ENCODE results near the gene GNG4.

DNA sequence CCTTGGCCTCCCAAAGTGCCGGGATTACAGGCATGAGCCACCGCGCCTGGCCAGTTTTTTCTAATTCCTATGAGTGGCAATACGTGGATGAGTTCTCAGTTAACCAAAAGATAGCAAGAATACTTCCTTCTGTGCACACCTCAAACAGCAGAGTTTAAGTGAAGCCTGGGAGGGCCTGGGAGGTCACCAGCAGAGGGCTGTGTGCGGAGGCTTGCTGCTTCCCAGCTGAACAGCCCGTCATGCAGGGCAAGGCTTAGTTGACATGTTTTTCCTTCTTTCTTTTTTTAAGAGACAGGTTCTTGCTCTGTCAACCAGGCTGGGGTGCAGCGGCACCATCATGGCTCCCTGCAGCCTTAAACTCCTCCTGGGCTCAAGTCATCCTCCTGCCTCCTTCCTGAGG lies 17.8 kb downstream of the GNG4 start:
- TF ChIP-seq, protein P1, sequence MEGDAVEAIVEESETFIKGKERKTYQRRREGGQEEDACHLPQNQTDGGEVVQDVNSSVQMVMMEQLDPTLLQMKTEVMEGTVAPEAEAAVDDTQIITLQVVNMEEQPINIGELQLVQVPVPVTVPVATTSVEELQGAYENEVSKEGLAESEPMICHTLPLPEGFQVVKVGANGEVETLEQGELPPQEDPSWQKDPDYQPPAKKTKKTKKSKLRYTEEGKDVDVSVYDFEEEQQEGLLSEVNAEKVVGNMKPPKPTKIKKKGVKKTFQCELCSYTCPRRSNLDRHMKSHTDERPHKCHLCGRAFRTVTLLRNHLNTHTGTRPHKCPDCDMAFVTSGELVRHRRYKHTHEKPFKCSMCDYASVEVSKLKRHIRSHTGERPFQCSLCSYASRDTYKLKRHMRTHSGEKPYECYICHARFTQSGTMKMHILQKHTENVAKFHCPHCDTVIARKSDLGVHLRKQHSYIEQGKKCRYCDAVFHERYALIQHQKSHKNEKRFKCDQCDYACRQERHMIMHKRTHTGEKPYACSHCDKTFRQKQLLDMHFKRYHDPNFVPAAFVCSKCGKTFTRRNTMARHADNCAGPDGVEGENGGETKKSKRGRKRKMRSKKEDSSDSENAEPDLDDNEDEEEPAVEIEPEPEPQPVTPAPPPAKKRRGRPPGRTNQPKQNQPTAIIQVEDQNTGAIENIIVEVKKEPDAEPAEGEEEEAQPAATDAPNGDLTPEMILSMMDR (IDR thresholded peaks at IDR 0.05), result no peak
- TF ChIP-seq EZH2 (IDR thresholded peaks at IDR 0.05; ENCODE audit: borderline replicate concordance, insufficient read depth, low read depth, low read length, poor library complexity, severe bottlenecking), result no peak

Measured in B cell (primary cell).